Kidney tubule cell (primary cell): Measurements from ENCODE around the gene ATP13A4.

Experiments used
- DNase-seq: peaks from one replicate; pipeline ENCODE4 v3.0.0-alpha.2; 2018; ENCODE audit warnings: low spot score

The ATP13A4 gene

GRCh38 chr3:193499136-193499770, 55.4 kb downstream of the ATP13A4 start:
- DNase-seq, result no peak

GRCh38 chr3:193498215-193498614, 56.5 kb downstream of the ATP13A4 start:
- DNase-seq, result no peak

- no peak for DNase-seq
Measured at GRCh38 chr3:193496658-193497057, 58.0 kb downstream of the ATP13A4 start.

GRCh38 chr3:193491026-193491425, 63.7 kb downstream of the ATP13A4 start:
- DNase-seq, result no peak

GRCh38 chr3:193490580-193490979, 64.1 kb downstream of the ATP13A4 start:
- no peak for DNase-seq

- DNase-seq, result no peak
Measured at GRCh38 chr3:193489949-193490348, 64.7 kb downstream of the ATP13A4 start.

GRCh38 chr3:193488741-193489140, 66.0 kb downstream of the ATP13A4 start:
- DNase-seq, result no peak

GRCh38 chr3:193483988-193484539, 70.6 kb downstream of the ATP13A4 start:
- no peak for DNase-seq

GRCh38 chr3:193481436-193481835, 73.3 kb downstream of the ATP13A4 start:
- no peak for DNase-seq

GRCh38 chr3:193474446-193474845, 80.2 kb downstream of the ATP13A4 start:
- DNase-seq, result no peak

GRCh38 chr3:193470710-193471109, 84.0 kb downstream of the ATP13A4 start:
- DNase-seq, result no peak

GRCh38 chr3:193465992-193466608, 88.6 kb downstream of the ATP13A4 start:
- no peak for DNase-seq

- DNase-seq, result no peak
Measured at GRCh38 chr3:193464889-193465288, 89.8 kb downstream of the ATP13A4 start.

- no peak for DNase-seq
Measured at GRCh38 chr3:193457526-193457925, 97.2 kb downstream of the ATP13A4 start.

- DNase-seq, result no peak
Measured at GRCh38 chr3:193452338-193452737, 102.4 kb downstream of the ATP13A4 start.

GRCh38 chr3:193451902-193452301, 102.8 kb downstream of the ATP13A4 start:
- no peak for DNase-seq

GRCh38 chr3:193446965-193447602, 107.6 kb downstream of the ATP13A4 start:
- DNase-seq, result no peak

GRCh38 chr3:193439423-193439822, 115.3 kb downstream of the ATP13A4 start:
- DNase-seq, result no peak

- DNase-seq, result no peak
Measured at GRCh38 chr3:193418576-193419373, 135.9 kb downstream of the ATP13A4 start.

- DNase-seq, result no peak
Measured at GRCh38 chr3:193416629-193417028, 138.1 kb downstream of the ATP13A4 start.

GRCh38 chr3:193407688-193408087, 147.0 kb downstream of the ATP13A4 start:
- DNase-seq, result no peak

GRCh38 chr3:193407112-193407511, 147.6 kb downstream of the ATP13A4 start:
- no peak for DNase-seq
